Measurements from ENCODE around the gene NRDE2.

Gene NRDE2

GRCh38 chr14:90296641-90297040 lies 35.1 kb downstream of the NRDE2 start:
- Histone ChIP-seq H3K4me1 (ENCODE audit: control insufficient read depth, insufficient read depth, low read length, unreplicated experiment) (no peaks in the 10 kb centered on the region), H3K79me2 (ENCODE audit: control insufficient read depth, insufficient read depth, low read length, unreplicated experiment) (no peaks in the 10 kb centered on the region), H2AFZ (ENCODE audit: low read length, unreplicated experiment) (no peak overlapping the region), H3K27ac (ENCODE audit: low read depth, low read length) (no peak overlapping the region), H3K36me3 (ENCODE audit: insufficient read depth, low read length) (no peaks in the 10 kb centered on the region), H3K27me3 (ENCODE audit: insufficient read depth, low read length) (no peaks in the 10 kb centered on the region), H3K4me3 (ENCODE audit: low read depth, low read length) (no peak overlapping the region)

GRCh38 chr14:90295870-90296516 lies 35.7 kb downstream of the NRDE2 start:
- H3K4me1 ChIP-seq (ENCODE audit: control insufficient read depth, insufficient read depth, low read length, unreplicated experiment): no peaks in the 10 kb centered on the region
- H3K4me3 ChIP-seq (ENCODE audit: low read depth, low read length): no peak overlapping the region
- no peaks in the 10 kb centered on the region for H3K27me3 ChIP-seq (ENCODE audit: insufficient read depth, low read length)
- H2AFZ ChIP-seq (ENCODE audit: low read length, unreplicated experiment): no peak overlapping the region
- no peak overlapping the region for H3K27ac ChIP-seq (ENCODE audit: low read depth, low read length)
- H3K36me3 ChIP-seq (ENCODE audit: insufficient read depth, low read length): no peaks in the 10 kb centered on the region
- H3K79me2 ChIP-seq (ENCODE audit: control insufficient read depth, insufficient read depth, low read length, unreplicated experiment): no peaks in the 10 kb centered on the region

GRCh38 chr14:90294872-90295271 lies 36.9 kb downstream of the NRDE2 start:
- no peaks in the 10 kb centered on the region for H3K79me2 ChIP-seq (ENCODE audit: control insufficient read depth, insufficient read depth, low read length, unreplicated experiment)
- H3K4me3 ChIP-seq (ENCODE audit: low read depth, low read length): no peak overlapping the region
- no peaks in the 10 kb centered on the region for H3K4me1 ChIP-seq (ENCODE audit: control insufficient read depth, insufficient read depth, low read length, unreplicated experiment)
- H3K27me3 ChIP-seq (ENCODE audit: insufficient read depth, low read length): no peaks in the 10 kb centered on the region
- H3K27ac ChIP-seq (ENCODE audit: low read depth, low read length): no peak overlapping the region
- no peak overlapping the region for H2AFZ ChIP-seq (ENCODE audit: low read length, unreplicated experiment)
- H3K36me3 ChIP-seq (ENCODE audit: insufficient read depth, low read length): no peaks in the 10 kb centered on the region

- Histone ChIP-seq H3K27me3 (ENCODE audit: insufficient read depth, low read length) (no peaks in the 10 kb centered on the region), H3K4me1 (ENCODE audit: control insufficient read depth, insufficient read depth, low read length, unreplicated experiment) (no peaks in the 10 kb centered on the region), H3K36me3 (ENCODE audit: insufficient read depth, low read length) (no peaks in the 10 kb centered on the region), H3K79me2 (ENCODE audit: control insufficient read depth, insufficient read depth, low read length, unreplicated experiment) (no peaks in the 10 kb centered on the region), H3K4me3 (ENCODE audit: low read depth, low read length) (no peak overlapping the region), H2AFZ (ENCODE audit: low read length, unreplicated experiment) (no peak overlapping the region), H3K27ac (ENCODE audit: low read depth, low read length) (no peak overlapping the region)
These were observed 37.7 kb downstream of the NRDE2 start for GRCh38 chr14:90293766-90294730.

GRCh38 chr14:90291699-90292098 lies 40.0 kb downstream of the NRDE2 start:
- Histone ChIP-seq H3K79me2 (ENCODE audit: control insufficient read depth, insufficient read depth, low read length, unreplicated experiment) (no peaks in the 10 kb centered on the region), H3K27ac (ENCODE audit: low read depth, low read length) (no peak overlapping the region), H3K36me3 (ENCODE audit: insufficient read depth, low read length) (no peaks in the 10 kb centered on the region), H3K4me3 (ENCODE audit: low read depth, low read length) (no peak overlapping the region), H3K4me1 (ENCODE audit: control insufficient read depth, insufficient read depth, low read length, unreplicated experiment) (no peaks in the 10 kb centered on the region), H3K27me3 (ENCODE audit: insufficient read depth, low read length) (no peaks in the 10 kb centered on the region), H2AFZ (ENCODE audit: low read length, unreplicated experiment) (no peak overlapping the region)

- no peaks in the 10 kb centered on the region for H3K27me3 ChIP-seq (ENCODE audit: insufficient read depth, low read length)
- no peaks in the 10 kb centered on the region for H3K79me2 ChIP-seq (ENCODE audit: control insufficient read depth, insufficient read depth, low read length, unreplicated experiment)
- H3K4me3 ChIP-seq (ENCODE audit: low read depth, low read length): no peak overlapping the region
- no peaks in the 10 kb centered on the region for H3K36me3 ChIP-seq (ENCODE audit: insufficient read depth, low read length)
- no peaks in the 10 kb centered on the region for H3K4me1 ChIP-seq (ENCODE audit: control insufficient read depth, insufficient read depth, low read length, unreplicated experiment)
- H3K27ac ChIP-seq (ENCODE audit: low read depth, low read length): no peak overlapping the region
- H2AFZ ChIP-seq (ENCODE audit: low read length, unreplicated experiment): no peak overlapping the region
These were observed 41.3 kb downstream of the NRDE2 start for GRCh38 chr14:90290337-90291011.

- H3K79me2 ChIP-seq (ENCODE audit: control insufficient read depth, insufficient read depth, low read length, unreplicated experiment): no peaks in the 10 kb centered on the region
- no peaks in the 10 kb centered on the region for H3K4me1 ChIP-seq (ENCODE audit: control insufficient read depth, insufficient read depth, low read length, unreplicated experiment)
- no peak overlapping the region for H2AFZ ChIP-seq (ENCODE audit: low read length, unreplicated experiment)
- H3K4me3 ChIP-seq (ENCODE audit: low read depth, low read length): no peak overlapping the region
- no peaks in the 10 kb centered on the region for H3K27me3 ChIP-seq (ENCODE audit: insufficient read depth, low read length)
- no peaks in the 10 kb centered on the region for H3K36me3 ChIP-seq (ENCODE audit: insufficient read depth, low read length)
- no peak overlapping the region for H3K27ac ChIP-seq (ENCODE audit: low read depth, low read length)
These were observed 42.9 kb downstream of the NRDE2 start for GRCh38 chr14:90288651-90289355.

- H2AFZ ChIP-seq (ENCODE audit: low read length, unreplicated experiment): no peak overlapping the region
- H3K4me1 ChIP-seq (ENCODE audit: control insufficient read depth, insufficient read depth, low read length, unreplicated experiment): no peaks in the 10 kb centered on the region
- no peaks in the 10 kb centered on the region for H3K79me2 ChIP-seq (ENCODE audit: control insufficient read depth, insufficient read depth, low read length, unreplicated experiment)
- H3K36me3 ChIP-seq (ENCODE audit: insufficient read depth, low read length): no peaks in the 10 kb centered on the region
- H3K27ac ChIP-seq (ENCODE audit: low read depth, low read length): no peak overlapping the region
- H3K27me3 ChIP-seq (ENCODE audit: insufficient read depth, low read length): no peaks in the 10 kb centered on the region
- H3K4me3 ChIP-seq (ENCODE audit: low read depth, low read length): no peak overlapping the region
These were observed 44.0 kb downstream of the NRDE2 start for GRCh38 chr14:90287791-90288190.

- Histone ChIP-seq H3K27ac (ENCODE audit: low read depth, low read length) (peak overlapping the region; percentile 63), H3K79me2 (ENCODE audit: control insufficient read depth, insufficient read depth, low read length, unreplicated experiment) (no peaks in the 10 kb centered on the region), H3K36me3 (ENCODE audit: insufficient read depth, low read length) (no peaks in the 10 kb centered on the region), H3K4me3 (ENCODE audit: low read depth, low read length) (peak overlapping the region; percentile 20; the same call in 1 of the 2 replicates), H2AFZ (ENCODE audit: low read length, unreplicated experiment) (no peak overlapping the region), H3K4me1 (ENCODE audit: control insufficient read depth, insufficient read depth, low read length, unreplicated experiment) (peaks cover 22% of the 10 kb centered on the region), H3K27me3 (ENCODE audit: insufficient read depth, low read length) (no peaks in the 10 kb centered on the region)
These were observed 50.0 kb downstream of the NRDE2 start for GRCh38 chr14:90281756-90282155.

GRCh38 chr14:90281261-90281660 lies 50.5 kb downstream of the NRDE2 start:
- Histone ChIP-seq H3K4me1 (ENCODE audit: control insufficient read depth, insufficient read depth, low read length, unreplicated experiment) (peaks cover 27% of the 10 kb centered on the region), H3K79me2 (ENCODE audit: control insufficient read depth, insufficient read depth, low read length, unreplicated experiment) (no peaks in the 10 kb centered on the region), H3K27ac (ENCODE audit: low read depth, low read length) (peak overlapping the region; percentile 63), H3K4me3 (ENCODE audit: low read depth, low read length) (peak overlapping the region; percentile 20; the same call in 1 of the 2 replicates), H3K27me3 (ENCODE audit: insufficient read depth, low read length) (no peaks in the 10 kb centered on the region), H2AFZ (ENCODE audit: low read length, unreplicated experiment) (no peak overlapping the region), H3K36me3 (ENCODE audit: insufficient read depth, low read length) (no peaks in the 10 kb centered on the region)
